ENCODE data around the gene FRMD4A. TPM values are rescaled to one million over a fixed set of nuclear protein-coding genes. Genes with fewer than 3 reads are reported as not detected.

The FRMD4A gene
- total RNA-seq, 1 experiment from 2014 or later = not detected

GRCh38 chr10:13631594-13631993, 699.1 kb downstream of the FRMD4A start:
- Histone ChIP-seq H2AFZ (ENCODE audit: low read length) (no peak overlapping the region), H3K9me3 (ENCODE audit: low read length) (no peaks in the 10 kb centered on the region), H3K36me3 (ENCODE audit: insufficient read depth, low read length) (no peaks in the 10 kb centered on the region), H3K27me3 (ENCODE audit: low read length) (no peaks in the 10 kb centered on the region), H3K4me2 (ENCODE audit: low read depth, low read length, poor library complexity, severe bottlenecking) (no peak overlapping the region), H3K9ac (ENCODE audit: low read length) (no peak overlapping the region), H4K20me1 (ENCODE audit: insufficient read depth, low read depth, low read length) (no peaks in the 10 kb centered on the region), H3K79me2 (ENCODE audit: low read length) (no peaks in the 10 kb centered on the region), H3K4me3 (ENCODE audit: low read length) (no peak overlapping the region), H3K4me1 (ENCODE audit: low read length) (peaks cover 6% of the 10 kb centered on the region), H3K27ac (ENCODE audit: low read length) (no peak overlapping the region), H3K9me2 (replicated peaks; ENCODE audit: insufficient read depth, low read length) (no peaks in the 10 kb centered on the region)
- DNase-seq = no peak

GRCh38 chr10:13630231-13630630, 700.5 kb downstream of the FRMD4A start:
- Histone ChIP-seq H3K27me3 (ENCODE audit: low read length) (no peaks in the 10 kb centered on the region), H3K4me3 (ENCODE audit: low read length) (no peak overlapping the region), H4K20me1 (ENCODE audit: insufficient read depth, low read depth, low read length) (no peaks in the 10 kb centered on the region), H2AFZ (ENCODE audit: low read length) (no peak overlapping the region), H3K36me3 (ENCODE audit: insufficient read depth, low read length) (no peaks in the 10 kb centered on the region), H3K9me3 (ENCODE audit: low read length) (no peaks in the 10 kb centered on the region), H3K9me2 (replicated peaks; ENCODE audit: insufficient read depth, low read length) (no peaks in the 10 kb centered on the region), H3K79me2 (ENCODE audit: low read length) (no peaks in the 10 kb centered on the region), H3K9ac (ENCODE audit: low read length) (no peak overlapping the region), H3K4me1 (ENCODE audit: low read length) (peaks cover 6% of the 10 kb centered on the region), H3K27ac (ENCODE audit: low read length) (no peak overlapping the region), H3K4me2 (ENCODE audit: low read depth, low read length, poor library complexity, severe bottlenecking) (no peak overlapping the region)
- no peak for DNase-seq

GRCh38 chr10:13629116-13629515, 701.6 kb downstream of the FRMD4A start:
- H3K4me2 ChIP-seq (ENCODE audit: low read depth, low read length, poor library complexity, severe bottlenecking) = no peak overlapping the region
- no peaks in the 10 kb centered on the region for H3K36me3 ChIP-seq (ENCODE audit: insufficient read depth, low read length)
- peaks cover 6% of the 10 kb centered on the region for H3K4me1 ChIP-seq (ENCODE audit: low read length)
- no peak overlapping the region for H3K9ac ChIP-seq (ENCODE audit: low read length)
- no peak overlapping the region for H3K27ac ChIP-seq (ENCODE audit: low read length)
- H3K79me2 ChIP-seq (ENCODE audit: low read length) = no peaks in the 10 kb centered on the region
- no peak overlapping the region for H2AFZ ChIP-seq (ENCODE audit: low read length)
- no peak overlapping the region for H3K4me3 ChIP-seq (ENCODE audit: low read length)
- H4K20me1 ChIP-seq (ENCODE audit: insufficient read depth, low read depth, low read length) = no peaks in the 10 kb centered on the region
- no peaks in the 10 kb centered on the region for H3K9me3 ChIP-seq (ENCODE audit: low read length)
- no peaks in the 10 kb centered on the region for H3K27me3 ChIP-seq (ENCODE audit: low read length)
- no peak for DNase-seq
- H3K9me2 ChIP-seq (replicated peaks; ENCODE audit: insufficient read depth, low read length) = no peaks in the 10 kb centered on the region

- H3K4me3 ChIP-seq (ENCODE audit: low read length) = no peak overlapping the region
- H3K9me3 ChIP-seq (ENCODE audit: low read length) = no peaks in the 10 kb centered on the region
- DNase-seq = no peak
- no peak overlapping the region for H3K4me2 ChIP-seq (ENCODE audit: low read depth, low read length, poor library complexity, severe bottlenecking)
- no peaks in the 10 kb centered on the region for H3K79me2 ChIP-seq (ENCODE audit: low read length)
- no peak overlapping the region for H2AFZ ChIP-seq (ENCODE audit: low read length)
- no peaks in the 10 kb centered on the region for H3K9me2 ChIP-seq (replicated peaks; ENCODE audit: insufficient read depth, low read length)
- H4K20me1 ChIP-seq (ENCODE audit: insufficient read depth, low read depth, low read length) = no peaks in the 10 kb centered on the region
- no peaks in the 10 kb centered on the region for H3K27me3 ChIP-seq (ENCODE audit: low read length)
- H3K27ac ChIP-seq (ENCODE audit: low read length) = no peak overlapping the region
- no peak overlapping the region for H3K9ac ChIP-seq (ENCODE audit: low read length)
- no peaks in the 10 kb centered on the region for H3K36me3 ChIP-seq (ENCODE audit: insufficient read depth, low read length)
- peaks cover 6% of the 10 kb centered on the region for H3K4me1 ChIP-seq (ENCODE audit: low read length)
Observed at GRCh38 chr10:13628661-13629060, 702.1 kb downstream of the FRMD4A start.

- Histone ChIP-seq H2AFZ (ENCODE audit: low read length) (no peak overlapping the region), H3K9me2 (replicated peaks; ENCODE audit: insufficient read depth, low read length) (no peaks in the 10 kb centered on the region), H3K36me3 (ENCODE audit: insufficient read depth, low read length) (no peaks in the 10 kb centered on the region), H3K27ac (ENCODE audit: low read length) (no peak overlapping the region), H3K9ac (ENCODE audit: low read length) (no peak overlapping the region), H3K4me1 (ENCODE audit: low read length) (peaks cover 6% of the 10 kb centered on the region), H4K20me1 (ENCODE audit: insufficient read depth, low read depth, low read length) (no peaks in the 10 kb centered on the region), H3K79me2 (ENCODE audit: low read length) (no peaks in the 10 kb centered on the region), H3K27me3 (ENCODE audit: low read length) (no peaks in the 10 kb centered on the region), H3K4me3 (ENCODE audit: low read length) (no peak overlapping the region), H3K4me2 (ENCODE audit: low read depth, low read length, poor library complexity, severe bottlenecking) (no peak overlapping the region), H3K9me3 (ENCODE audit: low read length) (no peaks in the 10 kb centered on the region)
- DNase-seq = no peak
Observed at GRCh38 chr10:13627459-13628310, 703.0 kb downstream of the FRMD4A start.

- Histone ChIP-seq H3K9ac (ENCODE audit: low read length) (no peak overlapping the region), H3K4me1 (ENCODE audit: low read length) (no peaks in the 10 kb centered on the region), H4K20me1 (ENCODE audit: insufficient read depth, low read depth, low read length) (no peaks in the 10 kb centered on the region), H3K9me3 (ENCODE audit: low read length) (no peaks in the 10 kb centered on the region), H3K4me3 (ENCODE audit: low read length) (no peak overlapping the region), H3K27me3 (ENCODE audit: low read length) (no peaks in the 10 kb centered on the region), H3K36me3 (ENCODE audit: insufficient read depth, low read length) (no peaks in the 10 kb centered on the region), H3K4me2 (ENCODE audit: low read depth, low read length, poor library complexity, severe bottlenecking) (no peak overlapping the region), H3K27ac (ENCODE audit: low read length) (no peak overlapping the region), H2AFZ (ENCODE audit: low read length) (no peak overlapping the region), H3K9me2 (replicated peaks; ENCODE audit: insufficient read depth, low read length) (no peaks in the 10 kb centered on the region), H3K79me2 (ENCODE audit: low read length) (no peaks in the 10 kb centered on the region)
- no peak for DNase-seq
Observed at GRCh38 chr10:13624630-13625029, 706.1 kb downstream of the FRMD4A start.

- Histone ChIP-seq H3K27ac (ENCODE audit: low read length) (no peak overlapping the region), H3K4me1 (ENCODE audit: low read length) (no peaks in the 10 kb centered on the region), H4K20me1 (ENCODE audit: insufficient read depth, low read depth, low read length) (no peaks in the 10 kb centered on the region), H3K9me3 (ENCODE audit: low read length) (no peaks in the 10 kb centered on the region), H3K9me2 (replicated peaks; ENCODE audit: insufficient read depth, low read length) (no peaks in the 10 kb centered on the region), H3K4me2 (ENCODE audit: low read depth, low read length, poor library complexity, severe bottlenecking) (no peak overlapping the region), H2AFZ (ENCODE audit: low read length) (no peak overlapping the region), H3K36me3 (ENCODE audit: insufficient read depth, low read length) (0 out of 2 replicates have a peak, but pooled peaks cover 9% of the 10 kb centered on the region), H3K79me2 (ENCODE audit: low read length) (no peaks in the 10 kb centered on the region), H3K9ac (ENCODE audit: low read length) (no peak overlapping the region), H3K27me3 (ENCODE audit: low read length) (no peaks in the 10 kb centered on the region), H3K4me3 (ENCODE audit: low read length) (no peak overlapping the region)
- DNase-seq = no peak
Observed at GRCh38 chr10:13621931-13622330, 708.8 kb downstream of the FRMD4A start.

GRCh38 chr10:13617116-13617515, 713.6 kb downstream of the FRMD4A start:
- Histone ChIP-seq H3K79me2 (ENCODE audit: low read length) (no peaks in the 10 kb centered on the region), H2AFZ (ENCODE audit: low read length) (no peak overlapping the region), H3K4me3 (ENCODE audit: low read length) (no peak overlapping the region), H3K4me1 (ENCODE audit: low read length) (no peaks in the 10 kb centered on the region), H3K9me3 (ENCODE audit: low read length) (no peaks in the 10 kb centered on the region), H3K27me3 (ENCODE audit: low read length) (no peaks in the 10 kb centered on the region), H3K4me2 (ENCODE audit: low read depth, low read length, poor library complexity, severe bottlenecking) (no peak overlapping the region), H3K36me3 (ENCODE audit: insufficient read depth, low read length) (peaks cover 29% of the 10 kb centered on the region; the same call in 1 of the 2 replicates), H3K27ac (ENCODE audit: low read length) (no peak overlapping the region), H3K9ac (ENCODE audit: low read length) (no peak overlapping the region), H4K20me1 (ENCODE audit: insufficient read depth, low read depth, low read length) (no peaks in the 10 kb centered on the region), H3K9me2 (replicated peaks; ENCODE audit: insufficient read depth, low read length) (no peaks in the 10 kb centered on the region)
- DNase-seq = no peak

Data from Karpas-422 (cell line).